Measurements from ENCODE around the gene XPR1.

XPR1 gene

GRCh38 chr1:180859306-180859705 is 227.5 kb downstream of the XPR1 start:
- no peak for DNase-seq (ENCODE audit: low read depth)
- no peak overlapping the region for H3K4me3 ChIP-seq (ENCODE audit: low read depth, low read length)
- no peak for TF ChIP-seq MAX (IDR thresholded peaks at IDR 0.05; ENCODE audit: low read depth, low read length)
- TF ChIP-seq POLR2A (IDR thresholded peaks at IDR 0.05; ENCODE audit: extremely low read depth, insufficient read length) = no peak
- no peak for TF ChIP-seq MYC (IDR thresholded peaks at IDR 0.05; ENCODE audit: low read depth, low read length)
- TF ChIP-seq CTCF (IDR thresholded peaks at IDR 0.05; ENCODE audit: low read depth, low read length) = no peak

GRCh38 chr1:180860535-180860934 is 228.7 kb downstream of the XPR1 start:
- TF ChIP-seq POLR2A (IDR thresholded peaks at IDR 0.05; ENCODE audit: extremely low read depth, insufficient read length) (no peak), MYC (IDR thresholded peaks at IDR 0.05; ENCODE audit: low read depth, low read length) (no peak), MAX (IDR thresholded peaks at IDR 0.05; ENCODE audit: low read depth, low read length) (no peak), CTCF (IDR thresholded peaks at IDR 0.05; ENCODE audit: low read depth, low read length) (no peak)
- H3K4me3 ChIP-seq (ENCODE audit: low read depth, low read length) = no peak overlapping the region
- DNase-seq (ENCODE audit: low read depth) = no peak

- no peak overlapping the region for H3K4me3 ChIP-seq (ENCODE audit: low read depth, low read length)
- TF ChIP-seq CTCF (IDR thresholded peaks at IDR 0.05; ENCODE audit: low read depth, low read length) (no peak), MAX (IDR thresholded peaks at IDR 0.05; ENCODE audit: low read depth, low read length) (no peak), POLR2A (IDR thresholded peaks at IDR 0.05; ENCODE audit: extremely low read depth, insufficient read length) (no peak), MYC (IDR thresholded peaks at IDR 0.05; ENCODE audit: low read depth, low read length) (no peak)
- no peak for DNase-seq (ENCODE audit: low read depth)
Measured at GRCh38 chr1:180862305-180862704, 230.5 kb downstream of the XPR1 start.

- DNase-seq (ENCODE audit: low read depth) = peak; percentile 45
- no peak overlapping the region for H3K4me3 ChIP-seq (ENCODE audit: low read depth, low read length)
- TF ChIP-seq CTCF (IDR thresholded peaks at IDR 0.05; ENCODE audit: low read depth, low read length) = peak; percentile 45
- no peak for TF ChIP-seq POLR2A (IDR thresholded peaks at IDR 0.05; ENCODE audit: extremely low read depth, insufficient read length)
Measured at GRCh38 chr1:180863158-180863775, 231.4 kb downstream of the XPR1 start.

GRCh38 chr1:180881806-180882509 is 250.1 kb downstream of the XPR1 start:
- peak; percentile 51 for DNase-seq (ENCODE audit: low read depth)
- H3K4me3 ChIP-seq (ENCODE audit: low read depth, low read length) = no peak overlapping the region
- TF ChIP-seq POLR2A (IDR thresholded peaks at IDR 0.05; ENCODE audit: extremely low read depth, insufficient read length) (no peak), MAX (IDR thresholded peaks at IDR 0.05; ENCODE audit: low read depth, low read length) (no peak), MYC (IDR thresholded peaks at IDR 0.05; ENCODE audit: low read depth, low read length) (no peak), CTCF (IDR thresholded peaks at IDR 0.05; ENCODE audit: low read depth, low read length) (peak; percentile 30)
